Spinal cord (tissue), 10 donors: ENCODE measurements around the gene OSBPL10. TPM values are rescaled to one million over a fixed set of nuclear protein-coding genes. Genes with fewer than 3 reads are reported as not detected.

Experiments
- DNase-seq, 6 donors: peaks; one replicate each; pipeline versions ENCODE4 v3.0.0 to v3.0.0-alpha.2; 2013 to 2015; ENCODE audit warnings: low spot score in 6 of 6, low read depth in 4 of 6
- H3K27ac ChIP-seq: one replicate; pipeline ENCODE4 v1.5.1; 2013; ENCODE audit warnings: low read depth, low read length, control low read depth
- H3K27me3 ChIP-seq: one replicate; pipeline ENCODE4 v1.6.1; 2013; ENCODE audit warnings: low read length; ENCODE audit not compliant: control insufficient read depth, insufficient read depth
- H3K36me3 ChIP-seq: one replicate; pipeline ENCODE4 v1.6.1; 2013; ENCODE audit warnings: low read length; ENCODE audit not compliant: control insufficient read depth, insufficient read depth
- H3K4me1 ChIP-seq: one replicate; pipeline ENCODE4 v1.6.1; 2013; ENCODE audit warnings: low read length; ENCODE audit not compliant: control insufficient read depth, insufficient read depth
- H3K4me3 ChIP-seq: one replicate; pipeline ENCODE4 v1.5.1; 2013; ENCODE audit warnings: low read depth, low read length, control low read depth
- H3K9me3 ChIP-seq: one replicate; pipeline ENCODE4 v1.6.1; 2013; ENCODE audit warnings: low read length; ENCODE audit not compliant: control insufficient read depth, insufficient read depth
- WGBS: methylation state at CpG from one replicate; pipeline ENCODE4 v1.1.5; 2013; ENCODE audit warnings: missing lambda C conversion rate; ENCODE audit not compliant: insufficient coverage; 5-methylcytosine and 5-hydroxymethylcytosine counted together
- polyA plus RNA-seq, 2 donors: library from polyadenylated mRNA; unstranded; fragments of 120-200 nt; gene quantifications; one replicate each; pipeline ENCODE4 v1.2.1, GENCODE V29; 2013; ENCODE audit not compliant: insufficient read length in 2 of 2
- total RNA-seq, 2 donors: library from RNA; depleted of rRNA in 1 of 2; stranded (reverse); fragments of 120-200 nt in 1 of 2; fragments of >200 nt in 1 of 2; gene quantifications; one replicate each; pipeline versions ENCODE4 v1.2.3 to v1.2.4, GENCODE V29; 2013 to 2014
- donor health status: healthy.

OSBPL10 gene
- total and polyA plus RNA-seq, 4 donors = 6.2 to 10.5 (median 7.1) TPM

DNA sequence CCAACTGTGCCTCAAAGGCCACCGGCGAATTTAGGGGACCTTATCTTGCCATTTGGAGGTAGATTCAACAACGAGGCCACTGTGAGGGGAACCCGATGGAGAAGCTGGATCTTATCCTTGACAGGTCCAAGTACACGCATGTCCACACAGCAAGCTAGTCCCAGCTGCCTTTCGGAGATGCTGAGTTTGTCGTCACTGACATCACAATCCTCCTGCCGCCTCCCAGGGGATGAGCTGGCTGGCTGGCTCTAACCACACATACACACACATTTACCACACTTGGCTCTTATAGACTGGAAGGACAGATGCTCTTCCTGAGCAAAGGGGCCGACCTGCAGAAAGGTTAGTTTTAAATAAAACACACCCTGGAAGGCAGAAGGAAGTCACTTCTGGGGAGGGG, 272.1 kb downstream of the OSBPL10 start:
- no peak for DNase-seq

DNA sequence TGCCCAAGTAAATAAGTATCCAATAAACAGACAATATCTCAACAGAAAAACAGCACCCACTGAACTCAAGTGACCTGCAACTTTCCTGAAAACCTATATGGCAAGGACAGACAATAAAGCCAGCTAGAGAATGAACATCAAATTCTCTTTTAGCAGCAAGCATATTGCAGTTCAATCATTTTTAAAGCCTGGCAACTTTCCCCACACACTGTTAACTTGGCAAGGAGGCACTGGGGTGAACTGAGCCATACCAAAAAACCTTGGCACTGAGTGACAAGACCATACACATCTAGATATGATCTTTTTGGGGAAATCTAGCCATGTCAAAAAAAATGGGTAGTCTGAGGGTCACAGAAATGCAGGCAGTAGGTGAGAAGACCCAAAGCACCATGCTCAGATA, 273.8 kb downstream of the OSBPL10 start:
- H3K36me3 ChIP-seq = no peaks in the 10 kb centered on the region
- H3K9me3 ChIP-seq = peaks cover under 1% of the 10 kb centered on the region
- peaks cover 13% of the 10 kb centered on the region for H3K4me1 ChIP-seq
- no peaks in the 10 kb centered on the region for H3K27me3 ChIP-seq
- H3K4me3 ChIP-seq = no peak overlapping the region
- H3K27ac ChIP-seq = no peak overlapping the region
- DNase-seq = peak in 2 of 6 donors; percentile 49 to 70

More for the DNA sequence above, 272.1 kb downstream of the OSBPL10 start:
- H3K4me1 ChIP-seq = peaks cover 13% of the 10 kb centered on the region
- no peaks in the 10 kb centered on the region for H3K27me3 ChIP-seq
- H3K4me3 ChIP-seq = no peak overlapping the region
- no peak overlapping the region for H3K27ac ChIP-seq
- no peaks in the 10 kb centered on the region for H3K36me3 ChIP-seq
- peaks cover 3% of the 10 kb centered on the region for H3K9me3 ChIP-seq
- WGBS = 86% methylated on average over 8 of the region's 9 CpGs

DNA sequence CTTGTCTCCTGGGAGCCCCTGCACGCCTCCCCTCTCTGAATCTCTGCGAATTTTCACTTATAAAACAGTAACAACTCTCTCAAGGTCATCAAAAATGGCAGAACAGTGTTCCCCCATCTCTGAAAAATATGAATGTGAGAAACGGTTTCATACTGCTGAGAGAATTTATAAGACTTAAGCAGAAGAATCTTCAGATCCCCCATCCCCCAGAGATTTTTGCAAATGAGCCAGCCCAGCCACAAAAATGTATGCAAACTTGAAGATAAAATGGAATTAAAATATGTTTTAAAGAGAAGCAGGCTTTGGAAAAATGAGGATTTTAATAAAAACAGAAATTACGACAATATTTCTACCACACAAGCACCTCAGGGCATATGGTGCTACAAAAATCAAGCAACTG, 275.3 kb downstream of the OSBPL10 start:
- H3K4me3 ChIP-seq = no peak overlapping the region
- WGBS = 86% methylated on average over 1 of the region's 4 CpGs
- peaks cover 13% of the 10 kb centered on the region for H3K4me1 ChIP-seq
- no peaks in the 10 kb centered on the region for H3K9me3 ChIP-seq
- H3K27ac ChIP-seq = no peak overlapping the region
- DNase-seq = peak in 1 of 6 donors; percentile 54
- H3K36me3 ChIP-seq = no peaks in the 10 kb centered on the region
- H3K27me3 ChIP-seq = no peaks in the 10 kb centered on the region

DNA sequence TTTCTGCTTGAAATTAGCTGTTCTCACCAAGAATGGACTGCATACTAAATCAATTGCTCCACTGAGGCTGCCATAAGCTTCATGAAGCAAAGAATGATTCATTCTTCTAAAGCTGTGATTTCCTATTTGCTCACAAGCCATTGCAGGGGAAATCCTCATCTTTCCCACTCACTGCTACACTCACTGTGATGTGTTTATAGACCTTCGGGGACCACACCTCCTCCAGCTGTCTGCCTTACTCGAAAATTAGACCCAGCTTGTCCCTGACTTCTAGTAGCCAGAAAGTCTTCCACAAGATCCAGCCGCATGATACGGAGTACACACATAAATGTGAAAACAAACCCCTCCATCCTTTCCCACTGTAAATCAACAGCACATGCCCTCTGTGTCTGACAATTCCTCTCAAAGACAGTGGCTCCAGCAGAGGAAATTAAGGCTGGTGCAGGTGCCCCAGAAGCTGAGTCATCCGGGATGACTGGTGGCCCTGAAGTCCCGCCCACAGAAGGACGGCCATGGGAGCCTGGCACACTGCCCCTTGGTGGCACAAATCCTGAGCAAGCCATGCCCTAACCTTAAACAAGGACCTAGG, 276.4 kb downstream of the OSBPL10 start:
- Histone ChIP-seq H3K27me3 (no peaks in the 10 kb centered on the region), H3K9me3 (no peaks in the 10 kb centered on the region), H3K36me3 (no peaks in the 10 kb centered on the region), H3K27ac (no peak overlapping the region), H3K4me1 (peaks cover 5% of the 10 kb centered on the region), H3K4me3 (no peak overlapping the region)
- peak in 1 of 6 donors; percentile 67 for DNase-seq
- 56% methylated on average over 7 of the region's 7 CpGs for WGBS

DNA sequence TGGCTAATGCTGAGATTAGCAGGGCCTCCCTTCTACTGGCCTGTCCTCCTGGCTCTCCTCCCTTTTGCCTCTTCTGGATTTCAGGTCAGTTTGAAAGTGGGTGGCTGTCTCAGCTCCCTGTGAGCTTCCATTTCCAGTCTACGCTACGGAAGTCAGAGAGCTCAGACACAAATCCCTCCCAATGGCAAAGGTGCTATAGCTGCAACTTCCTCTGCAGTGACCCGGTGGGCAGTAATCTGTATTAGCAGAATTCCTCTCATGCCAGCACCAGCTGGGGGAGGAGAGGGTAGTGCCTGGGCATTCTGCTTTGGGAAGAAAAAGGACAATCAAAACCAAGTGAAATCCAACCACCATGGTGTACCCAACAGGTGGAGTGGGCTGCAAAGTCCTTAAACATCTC, 276.9 kb downstream of the OSBPL10 start:
- H3K9me3 ChIP-seq = no peaks in the 10 kb centered on the region
- H3K36me3 ChIP-seq = no peaks in the 10 kb centered on the region
- no CpG with 5 or more reads among the region's 3 CpGs for WGBS
- H3K4me1 ChIP-seq = peaks cover 3% of the 10 kb centered on the region
- no peak overlapping the region for H3K4me3 ChIP-seq
- no peak overlapping the region for H3K27ac ChIP-seq
- H3K27me3 ChIP-seq = no peaks in the 10 kb centered on the region
- DNase-seq = no peak

DNA sequence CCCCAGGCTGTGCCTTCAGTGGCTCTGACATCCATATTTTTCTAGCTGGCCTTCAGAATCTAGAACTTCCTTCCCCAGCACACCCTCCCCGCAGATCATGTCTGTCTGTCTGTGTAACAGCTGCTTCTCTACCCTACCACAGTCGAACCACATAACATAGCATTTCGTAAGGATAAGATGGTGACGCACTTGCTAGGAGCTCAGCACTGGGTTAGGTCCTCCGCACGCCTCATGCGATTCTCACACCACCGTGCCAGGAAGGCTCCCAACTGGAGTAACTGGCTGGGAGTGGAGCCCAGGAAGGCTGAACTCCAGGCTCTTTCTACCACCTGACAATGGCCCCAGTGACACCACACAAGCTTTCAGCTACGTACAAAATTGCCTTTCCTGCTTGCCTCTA, 279.8 kb downstream of the OSBPL10 start:
- no peak for DNase-seq
- Histone ChIP-seq H3K4me1 (peaks cover 3% of the 10 kb centered on the region), H3K27ac (no peak overlapping the region), H3K27me3 (no peaks in the 10 kb centered on the region), H3K36me3 (no peaks in the 10 kb centered on the region), H3K4me3 (no peak overlapping the region), H3K9me3 (no peaks in the 10 kb centered on the region)
- WGBS = 95% methylated on average over 9 of the region's 9 CpGs

DNA sequence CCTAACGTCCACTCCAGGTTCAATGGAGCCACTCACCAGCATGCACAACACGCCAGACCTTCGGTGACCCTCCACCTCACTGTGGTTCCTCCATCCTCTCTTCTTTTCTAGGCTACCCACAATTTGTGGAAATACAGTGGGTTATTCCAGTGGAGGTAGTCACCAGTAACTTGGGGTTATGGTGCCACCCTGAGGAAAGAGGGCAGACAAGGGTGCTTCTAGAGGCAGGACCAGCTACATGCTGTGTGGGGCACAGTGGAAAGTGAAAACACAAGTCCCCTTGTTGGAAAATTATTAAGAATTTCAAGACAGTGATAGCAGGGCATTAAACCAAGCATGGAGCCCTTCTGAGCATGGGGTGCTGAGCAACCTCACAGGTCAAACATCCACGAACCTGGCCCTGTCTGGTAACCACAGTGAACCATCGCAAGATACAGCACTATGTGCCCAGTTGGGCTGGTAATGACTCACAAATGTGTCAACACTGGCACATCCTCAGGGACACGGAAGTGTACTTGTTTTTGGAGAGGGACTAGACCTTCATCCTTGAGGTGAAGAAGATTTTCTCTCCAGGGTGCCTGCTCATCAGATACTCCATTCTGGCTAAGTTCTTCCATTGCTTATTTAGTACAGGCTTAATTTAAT, 281.6 kb downstream of the OSBPL10 start:
- Histone ChIP-seq H3K27me3 (no peaks in the 10 kb centered on the region), H3K9me3 (no peaks in the 10 kb centered on the region), H3K36me3 (no peaks in the 10 kb centered on the region), H3K27ac (no peak overlapping the region), H3K4me3 (no peak overlapping the region), H3K4me1 (no peaks in the 10 kb centered on the region)
- 95% methylated on average over 4 of the region's 6 CpGs for WGBS
- DNase-seq = no peak

DNA sequence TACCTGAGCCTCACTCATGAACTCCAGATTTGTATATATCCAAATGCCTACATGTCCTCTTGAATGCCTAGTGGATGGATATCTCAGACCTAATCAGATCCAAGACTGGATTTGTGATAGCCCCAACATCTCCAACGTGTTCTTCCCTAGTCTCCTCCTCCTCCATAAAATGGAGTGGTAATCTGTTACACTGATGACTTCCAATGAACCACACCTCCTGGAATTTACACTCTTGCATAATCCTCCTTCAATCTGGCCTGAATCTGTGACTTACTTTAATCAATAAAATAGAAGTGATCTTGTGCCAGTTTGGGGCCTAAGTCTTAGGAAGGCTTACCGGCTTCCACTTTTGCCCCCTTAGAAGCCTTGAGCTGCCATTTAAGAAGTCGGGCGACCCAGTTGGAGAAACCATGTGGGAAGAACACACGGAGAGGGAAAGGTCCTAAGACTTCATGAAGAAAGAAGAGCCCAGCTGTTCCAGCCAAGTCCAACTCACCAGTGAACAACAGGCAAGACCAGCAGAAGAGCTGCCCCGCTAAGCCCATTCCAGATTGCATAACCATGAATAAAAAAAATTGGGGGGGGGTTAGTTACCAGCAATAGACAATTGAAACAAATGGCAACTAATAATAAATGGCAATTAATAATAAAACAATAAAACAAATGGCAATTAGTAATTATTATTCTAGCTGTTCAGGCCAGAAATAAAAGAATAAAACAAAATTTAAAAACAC, 284.1 kb downstream of the OSBPL10 start:
- H3K4me3 ChIP-seq = no peak overlapping the region
- H3K9me3 ChIP-seq = no peaks in the 10 kb centered on the region
- no peaks in the 10 kb centered on the region for H3K27me3 ChIP-seq
- H3K36me3 ChIP-seq = no peaks in the 10 kb centered on the region
- H3K27ac ChIP-seq = no peak overlapping the region
- no peaks in the 10 kb centered on the region for H3K4me1 ChIP-seq
- WGBS = 100% methylated on average over 1 of the region's 6 CpGs
- DNase-seq = no peak

DNA sequence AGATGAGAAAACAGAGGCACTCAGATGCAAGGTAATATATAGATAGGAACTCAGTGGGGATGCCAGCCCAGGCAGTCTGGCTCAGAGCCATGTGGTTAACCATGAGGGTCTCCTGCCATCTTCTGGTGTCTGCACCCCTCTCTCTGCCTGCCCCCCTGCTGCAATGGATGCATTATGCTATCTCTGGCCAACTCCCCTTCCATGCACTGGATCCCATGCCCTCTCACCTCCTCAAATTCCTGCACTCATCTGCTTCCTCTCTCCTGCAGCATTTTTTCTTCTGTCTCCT, 285.1 kb downstream of the OSBPL10 start:
- Histone ChIP-seq H3K4me3 (no peak overlapping the region), H3K36me3 (no peaks in the 10 kb centered on the region), H3K27me3 (no peaks in the 10 kb centered on the region), H3K27ac (no peak overlapping the region), H3K9me3 (no peaks in the 10 kb centered on the region), H3K4me1 (no peaks in the 10 kb centered on the region)
- DNase-seq = no peak
